NOMO-1 (cell line): Measurements from ENCODE around the gene FOXJ1.
A peak's percentile ranks its signal among the peaks of the same experiment; 100 is the strongest.

Experiments used
- DNase-seq, 2 experiments: peaks; one replicate each; lab custom pipeline; 2025; ENCODE audit not compliant: unreplicated experiment in 2 of 2; lab: John Stamatoyannopoulos, UW

The FOXJ1 gene

GRCh38 chr17:76125391-76125675, 15.7 kb downstream of the FOXJ1 start:
- no peak for DNase-seq

GRCh38 chr17:76124582-76125390, 16.3 kb downstream of the FOXJ1 start:
- no peak for DNase-seq

DNA sequence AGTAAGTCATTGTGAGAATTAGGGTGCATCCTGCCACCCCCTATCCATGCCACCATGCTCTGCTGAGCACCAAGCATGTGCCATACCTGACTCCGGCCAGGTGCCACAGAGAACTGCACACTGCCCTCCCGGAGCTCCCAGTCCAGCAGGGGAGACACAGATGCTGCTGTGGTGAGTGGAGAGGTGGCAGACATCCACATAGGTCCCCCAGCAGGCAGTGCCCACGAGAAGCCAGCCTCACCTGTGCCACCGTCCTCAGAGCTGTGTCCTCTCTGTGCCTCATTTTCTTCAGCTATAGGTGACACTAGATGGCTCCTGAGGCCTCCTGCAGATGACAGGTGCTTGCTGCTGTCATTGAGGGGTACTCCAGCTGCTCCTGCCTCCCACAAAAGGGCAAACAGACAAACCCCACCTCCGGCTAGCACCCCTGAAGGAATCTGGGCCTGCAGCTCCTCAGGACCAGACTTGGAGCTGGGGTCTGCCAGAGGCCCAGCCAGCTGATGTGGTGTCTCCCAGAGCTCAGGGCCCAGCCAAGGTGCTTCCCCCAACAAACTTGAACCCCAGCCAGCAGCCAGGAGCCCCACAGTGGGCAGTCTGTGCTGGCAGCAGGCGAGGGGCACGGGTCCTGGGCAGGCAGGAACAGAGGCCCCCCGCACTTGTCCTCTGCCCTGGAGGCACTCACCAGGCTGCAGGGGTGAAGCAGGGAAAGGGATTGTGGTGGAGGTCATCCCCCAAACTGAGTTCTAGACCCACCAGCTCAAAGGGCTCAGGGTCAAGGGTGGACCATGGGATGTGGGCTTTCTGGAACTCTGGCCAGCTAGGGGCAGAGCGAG, 17.1 kb downstream of the FOXJ1 start:
- DNase-seq = no peak

DNA sequence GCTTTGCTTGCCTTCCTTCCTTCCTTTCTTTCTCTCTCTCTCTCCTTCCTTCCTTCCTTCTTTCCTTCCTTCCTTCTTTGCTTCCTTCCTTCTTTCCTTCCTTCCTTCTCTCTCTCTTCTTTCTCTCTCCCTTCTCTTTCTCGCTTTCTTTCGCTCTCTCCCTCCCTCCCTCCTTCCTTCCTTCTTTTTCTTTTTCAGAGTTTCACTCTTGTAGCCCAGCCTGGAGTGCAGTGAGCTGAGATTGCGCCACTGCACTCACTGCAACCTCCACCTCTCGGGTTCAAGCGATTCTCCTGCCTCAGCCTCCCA, 17.9 kb downstream of the FOXJ1 start:
- no peak for DNase-seq

DNA sequence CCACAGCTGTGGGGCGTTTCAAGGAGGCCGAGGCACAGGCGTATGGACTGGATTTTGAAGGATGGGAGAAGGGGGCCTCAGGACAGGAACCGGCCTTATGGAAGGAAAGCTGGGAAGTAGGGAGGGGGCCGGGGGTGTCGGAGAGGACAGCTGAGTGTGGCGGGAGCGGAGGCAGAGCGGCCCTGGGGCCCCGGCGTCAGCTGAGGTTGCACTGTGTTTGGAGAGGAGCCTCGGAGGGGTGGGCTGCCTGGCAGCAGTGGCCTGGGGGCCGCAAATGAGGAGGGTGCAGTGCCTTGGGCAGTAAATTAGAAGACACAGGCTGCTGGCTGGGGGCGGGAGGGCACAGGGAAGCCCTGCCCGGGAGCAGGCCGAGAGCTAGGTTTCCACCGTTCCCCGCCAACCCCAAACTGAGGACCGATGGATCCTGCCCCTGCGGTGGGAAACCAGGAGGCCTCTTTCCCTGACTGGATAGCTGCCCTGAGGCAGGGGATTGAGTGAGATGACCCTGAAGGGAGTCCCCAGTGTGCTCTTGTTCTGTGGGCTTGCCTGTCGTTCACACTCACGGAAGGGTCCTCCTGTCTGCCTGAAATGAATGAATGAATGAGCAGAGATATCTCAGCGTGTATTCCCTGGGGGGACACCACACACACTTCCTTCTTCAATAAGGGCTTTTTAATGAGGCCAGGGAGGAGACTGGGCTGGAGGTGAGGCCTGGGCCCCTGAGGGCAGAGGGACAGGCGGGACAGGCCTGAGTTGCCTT, 18.4 kb downstream of the FOXJ1 start:
- DNase-seq = no peak

GRCh38 chr17:76121932-76122430, 19.1 kb downstream of the FOXJ1 start:
- DNase-seq = no peak

- DNase-seq = no peak
These were observed 20.4 kb downstream of the FOXJ1 start for GRCh38 chr17:76120658-76121008.

- DNase-seq = no peak
These were observed 21.4 kb downstream of the FOXJ1 start for GRCh38 chr17:76119409-76120371.

GRCh38 chr17:76115138-76115754, 25.8 kb downstream of the FOXJ1 start:
- DNase-seq = no peak

DNA sequence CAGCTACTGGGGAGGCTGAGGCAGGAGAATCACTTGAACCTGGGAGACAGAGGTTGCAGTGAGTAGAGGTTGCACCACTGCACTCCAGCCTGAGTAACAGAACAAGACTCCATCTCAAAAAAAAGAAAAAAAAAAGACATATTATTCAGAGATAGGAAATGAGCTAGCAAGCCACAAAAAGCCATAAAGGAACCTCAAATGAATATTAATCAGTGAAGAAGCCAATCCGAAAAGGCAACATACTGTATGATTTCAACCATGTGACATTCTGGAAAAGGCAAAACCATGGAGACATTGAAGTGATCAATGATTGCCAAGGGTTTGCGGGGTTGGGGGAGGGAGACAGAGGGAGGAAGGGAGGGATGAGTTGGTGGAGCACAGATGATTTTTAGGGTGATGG, 29.1 kb downstream of the FOXJ1 start:
- no peak for DNase-seq

DNA sequence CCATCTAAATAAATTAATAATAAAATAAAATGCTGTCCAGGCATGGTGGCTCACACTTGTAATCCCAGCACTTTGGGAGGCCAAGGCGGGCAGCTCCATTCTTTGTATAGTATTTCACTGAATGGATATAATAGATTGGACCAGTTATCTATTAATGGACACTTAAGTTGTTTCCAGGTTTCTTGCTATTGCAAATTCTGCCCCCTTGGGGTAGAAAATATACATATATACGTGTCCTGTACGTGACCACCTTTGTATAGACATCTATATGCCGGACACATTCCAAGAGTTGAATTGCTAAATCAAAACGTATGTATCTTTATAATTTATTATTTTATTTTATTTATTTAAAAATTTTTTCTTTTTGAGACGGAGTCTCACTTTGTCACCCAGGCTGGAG, 33.5 kb downstream of the FOXJ1 start:
- no peak for DNase-seq

DNA sequence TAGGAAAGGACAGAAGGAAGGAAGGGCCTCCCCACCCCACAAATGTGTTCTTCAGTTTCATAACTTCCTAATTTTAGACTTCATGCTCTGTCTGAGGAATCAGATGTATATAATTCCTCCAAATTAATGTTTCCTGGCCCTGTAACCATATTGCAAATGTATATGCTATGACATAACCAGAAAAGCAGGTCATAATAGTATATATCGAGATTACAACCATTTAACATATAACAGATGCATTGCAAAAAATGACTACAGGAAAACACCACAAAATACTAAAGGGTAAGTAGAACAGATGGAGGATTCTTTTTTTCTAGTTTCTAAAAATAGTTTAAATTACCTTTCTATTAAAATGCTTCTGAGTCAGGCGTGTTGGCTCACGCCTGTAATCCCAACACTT, 34.3 kb downstream of the FOXJ1 start:
- DNase-seq = peak in 1 of 2 experiments; percentile 34

DNA sequence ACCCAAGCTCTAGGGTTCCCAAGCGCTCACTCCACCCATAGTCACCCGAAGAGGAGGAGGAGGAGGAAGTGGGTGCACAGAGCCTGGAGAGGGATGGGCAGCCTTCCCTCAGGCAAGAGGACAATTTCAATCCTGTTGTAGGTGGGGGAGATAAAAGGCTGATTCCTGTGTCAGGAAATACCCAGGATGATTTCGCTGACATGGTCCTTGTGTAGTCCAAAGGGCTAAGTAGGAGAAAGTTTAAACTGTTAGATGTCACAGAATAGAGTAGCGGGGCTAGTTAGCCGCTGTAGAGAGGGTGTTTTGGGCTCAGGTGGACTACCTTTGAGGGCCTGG, 36.2 kb downstream of the FOXJ1 start:
- DNase-seq = no peak

- peak; percentile 58 to 60 for DNase-seq
These were observed 36.7 kb downstream of the FOXJ1 start for GRCh38 chr17:76104140-76104895.

DNA sequence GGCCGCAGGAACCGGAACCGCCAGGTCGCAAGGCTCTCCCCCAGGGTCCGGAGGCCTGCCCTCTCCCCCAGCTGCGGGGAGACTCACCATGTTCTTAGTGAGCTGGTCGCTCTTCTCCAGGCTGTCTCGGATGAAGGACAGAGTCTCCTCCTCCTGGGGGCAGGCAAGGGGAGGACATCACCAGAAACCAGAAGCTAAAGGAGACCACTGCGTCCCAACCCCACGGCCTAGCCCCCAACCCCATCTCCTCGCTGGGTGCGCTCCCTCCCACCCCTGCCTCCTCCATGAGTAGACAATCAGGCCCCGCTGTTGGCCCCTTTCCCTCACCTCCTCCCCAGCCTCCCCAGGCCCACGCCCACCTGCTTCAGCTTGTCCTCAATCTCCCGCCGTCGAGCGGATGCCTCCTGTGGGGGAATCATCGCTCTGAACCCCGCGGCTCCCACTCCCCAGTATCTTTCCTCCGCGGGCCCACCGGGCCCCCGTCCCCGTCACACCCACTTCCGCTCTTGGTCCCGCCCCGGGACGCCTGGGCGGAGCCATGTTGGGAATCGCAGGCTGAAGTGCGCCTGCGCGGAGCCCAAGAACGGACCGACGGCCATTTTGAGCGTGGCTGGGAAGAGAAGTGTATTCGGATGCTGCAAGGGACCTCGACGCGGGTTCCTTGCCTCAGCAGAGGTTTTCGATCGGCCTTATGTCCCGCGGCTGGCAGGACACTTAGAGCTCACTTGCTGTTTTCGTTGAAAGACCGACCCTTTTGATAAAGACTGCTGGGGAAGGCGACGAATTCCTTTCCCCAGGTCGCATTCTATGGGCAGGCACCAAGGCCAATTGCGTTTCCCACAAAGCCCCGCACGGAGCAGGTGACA, 37.5 kb downstream of the FOXJ1 start, which contains the start of gene EXOC7:
EXOC7 (minus strand) TSS at position 514 of the 866 bp plus-strand sequence; CDS start at position 419, 95 bp downstream.
- DNase-seq = peak; percentile 79 to 95

GRCh38 chr17:76102944-76103273, 38.1 kb downstream of the FOXJ1 start:
- DNase-seq = no peak

GRCh38 chr17:76097716-76098295, 43.2 kb downstream of the FOXJ1 start:
- DNase-seq = no peak

DNA sequence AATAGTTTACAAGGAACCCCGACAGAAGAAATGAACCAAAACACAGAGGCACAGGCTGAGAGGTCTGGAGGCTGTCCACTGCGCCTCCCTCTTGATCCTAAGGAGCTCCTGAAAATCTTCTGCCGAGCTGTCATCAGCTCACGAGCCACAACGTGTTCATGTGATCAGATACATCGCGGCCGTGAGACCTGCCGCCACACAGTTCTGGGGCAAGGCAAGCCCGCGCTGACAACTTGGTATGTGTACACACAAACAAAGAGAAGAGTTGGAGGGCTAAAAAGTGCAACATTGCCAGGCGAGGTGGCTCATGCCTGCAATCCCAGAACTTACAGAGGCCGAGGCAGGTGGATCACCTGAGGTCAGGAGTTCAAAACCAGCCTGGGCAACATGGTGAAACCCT, 45.1 kb downstream of the FOXJ1 start:
- DNase-seq = no peak
